B cell (primary cell): Measurements from ENCODE around the gene TRIM41. TPM values are rescaled to one million over a fixed set of nuclear protein-coding genes. Genes with fewer than 3 reads are reported as not detected.
"Not testable (repeated sequence)": the region's sequence is repeated elsewhere in the genome, so short reads cannot be mapped to it uniquely, and the experiment has no call there.

Experiments
- ATAC-seq: fragments of 200-7000 bp; cut with Tn5 transposase; one replicate; pipeline ENCODE4 v1.10.0; 2021; ENCODE audit warnings: low read depth, mild to moderate bottlenecking, moderate number of reproducible peaks, moderate library complexity
- CTCF ChIA-PET: fragments of 350-600 bp; sonication (Branson Sonifier 250); formaldehyde crosslinking; loops from one replicate; lab custom pipeline; 2021; ENCODE audit warnings: antibody characterized with exemption, inconsistent platforms; lab: Charles Lee
- POLR2A ChIA-PET: fragments of 350-600 bp; sonication (Branson Sonifier 250); formaldehyde crosslinking; loops from one replicate; lab custom pipeline; 2021; ENCODE audit warnings: antibody characterized with exemption; lab: Charles Lee
- DNase-seq: peaks from one replicate; pipeline ENCODE4 v3.0.0; 2013
- H2AFZ ChIP-seq: 2 replicates; pipeline ENCODE4 v1.6.1; 2012; ENCODE audit warnings: mild to moderate bottlenecking, low read depth, low read length; ENCODE audit not compliant: insufficient read depth, poor library complexity, severe bottlenecking
- H3K27ac ChIP-seq, 2 donors: 1 replicate in 1 of 2; 2 replicates in 1 of 2; pipeline ENCODE4 v1.5.1; 2012 to 2013; ENCODE audit warnings: low read length in 2 of 2, mild to moderate bottlenecking in 2 of 2, moderate library complexity in 1 of 2
- H3K27me3 ChIP-seq, 4 experiments: fragments of 200-600 bp in 1 of 4; sonication (generic) in 1 of 4; replicated peaks in 1 of 4; 1 replicate in 2 of 4; 2 replicates in 2 of 4; pipeline versions ENCODE4 v1.6.1 to v1.7.0; 2013 to 2016; ENCODE audit warnings: low read length in 3 of 4, mild to moderate bottlenecking in 2 of 4, mixed read lengths in 1 of 4, moderate library complexity in 1 of 4; ENCODE audit not compliant: insufficient read depth in 4 of 4, control insufficient read depth in 3 of 4; ENCODE audit errors: control extremely low read depth in 1 of 4
- H3K36me3 ChIP-seq, 2 experiments: replicated peaks in 1 of 2; 1 replicate in 1 of 2; 2 replicates in 1 of 2; pipeline versions ENCODE4 v1.6.1 to v1.7.1; 2013; ENCODE audit warnings: low read length in 1 of 2; ENCODE audit not compliant: insufficient read depth in 2 of 2, control insufficient read depth in 1 of 2; ENCODE audit errors: control extremely low read depth in 1 of 2, extremely low read depth in 1 of 2
- H3K4me1 ChIP-seq, 2 donors: fragments of 200-600 bp in 1 of 2; sonication (generic) in 1 of 2; 1 replicate in 1 of 2; 2 replicates in 1 of 2; pipeline versions ENCODE4 v1.5.1 to v1.6.1; 2013 to 2017; ENCODE audit warnings: low read length in 2 of 2; ENCODE audit not compliant: control insufficient read depth in 2 of 2, insufficient read depth in 2 of 2
- H3K4me2 ChIP-seq: replicated peaks from 2 replicates; pipeline ENCODE3; 2012; ENCODE audit warnings: mild to moderate bottlenecking, low read depth, low read length; ENCODE audit not compliant: poor library complexity, severe bottlenecking
- H3K4me3 ChIP-seq, 5 experiments: fragments of 200-600 bp in 1 of 5; sonication (generic) in 1 of 5; 1 replicate in 3 of 5; 2 replicates in 2 of 5; pipeline versions ENCODE4 v1.5.1 to v1.7.0; 2011 to 2016; ENCODE audit warnings: low read length in 4 of 5, mild to moderate bottlenecking in 4 of 5, low read depth in 2 of 5, control low read depth in 1 of 5, moderate library complexity in 1 of 5; ENCODE audit not compliant: insufficient read depth in 1 of 5; ENCODE audit errors: control extremely low read depth in 1 of 5, extremely low read depth in 1 of 5
- H3K79me2 ChIP-seq: fragments of 200-600 bp; sonication (generic); one replicate; pipeline ENCODE4 v1.6.0; 2016; ENCODE audit warnings: low read length; ENCODE audit not compliant: control insufficient read depth, insufficient read depth
- H3K9ac ChIP-seq: fragments of 200-600 bp; sonication (generic); 2 replicates; pipeline ENCODE4 v1.6.1; 2017; ENCODE audit warnings: mild to moderate bottlenecking, low read length, moderate library complexity
- H3K9me3 ChIP-seq, 3 donors: one replicate each; pipeline versions ENCODE4 v1.6.1 to v1.7.1; 2013; ENCODE audit warnings: low read length in 2 of 3; ENCODE audit not compliant: control insufficient read depth in 2 of 3, insufficient read depth in 1 of 3; ENCODE audit errors: control extremely low read depth in 1 of 3
- H4K20me1 ChIP-seq: 2 replicates; pipeline ENCODE4 v1.6.0; 2012; ENCODE audit warnings: mild to moderate bottlenecking, low read length; ENCODE audit not compliant: insufficient read depth, control insufficient read depth, poor library complexity, severe bottlenecking
- H3K27ac Mint-ChIP-seq: one replicate; pipeline ENCODE4 v1.8.0; 2021; ENCODE audit warnings: mixed read lengths
- H3K27me3 Mint-ChIP-seq: one replicate; pipeline ENCODE4 v1.8.0; 2021; ENCODE audit warnings: mixed read lengths
- H3K4me1 Mint-ChIP-seq: one replicate; pipeline ENCODE4 v1.8.0; 2021; ENCODE audit warnings: mixed read lengths
- H3K4me3 Mint-ChIP-seq: one replicate; pipeline ENCODE4 v1.8.0; 2021; ENCODE audit warnings: mixed read lengths
- H3K9me3 Mint-ChIP-seq: one replicate; pipeline ENCODE4 v1.8.0; 2022; ENCODE audit warnings: mixed read lengths; ENCODE audit not compliant: insufficient read depth
- WGBS: methylation state at CpG from one replicate; pipeline ENCODE4 v1.1.5; 2013; ENCODE audit warnings: missing lambda C conversion rate; ENCODE audit not compliant: insufficient coverage; 5-methylcytosine and 5-hydroxymethylcytosine counted together
- intact Hi-C: fragments of 100-400 bp; cut with micrococcal nuclease; formaldehyde crosslinking; loops from one replicate; pipeline ENCODE4 v1.10.0; 2022
- polyA plus RNA-seq: library from polyadenylated mRNA; depleted of rRNA; stranded (reverse); fragments of >200 nt; gene quantifications from 2 replicates; pipeline ENCODE4 v1.2.3, GENCODE V29; 2012
- total RNA-seq, 2 donors: library from RNA; stranded (reverse); fragments of 120-200 nt in 1 of 2; gene quantifications; 1 replicate in 1 of 2; 2 replicates in 1 of 2; pipeline versions ENCODE4 v1.2.3 to v1.2.4, GENCODE V29; 2013 to 2022
- TF ChIP-seq, protein P1 (sequence below): fragments of 200-600 bp; IDR thresholded peaks from one replicate; pipeline ENCODE4 v1.8.0; 2022; ENCODE audit warnings: antibody characterized with exemption, mild to moderate bottlenecking

TRIM41 gene
- total and polyA plus RNA-seq, 2 donors (not counting 1 experiment from before 2014, with no cell fraction given): 28.4 to 44.3 TPM

DNA sequence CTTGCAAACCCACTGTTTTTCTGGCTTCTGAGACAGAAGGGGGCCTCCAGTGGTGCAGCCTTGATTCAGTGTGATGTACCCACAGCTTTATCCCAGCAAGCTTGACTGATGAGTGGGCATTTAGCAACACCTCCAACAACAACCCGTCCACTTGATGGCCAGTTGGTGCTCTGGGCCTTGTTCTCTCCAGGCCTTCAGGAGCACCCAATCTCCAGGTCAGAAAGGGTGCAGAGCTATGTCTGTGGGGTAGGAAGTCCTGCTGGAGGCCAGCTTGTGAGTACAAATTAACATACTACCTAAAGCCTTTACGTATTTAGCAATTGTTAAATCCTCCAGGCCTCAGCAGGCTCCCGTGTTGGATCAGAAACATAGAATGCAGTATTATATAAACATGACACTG, 48.0 kb downstream of the TRIM41 start:
- TF ChIP-seq, protein P1, sequence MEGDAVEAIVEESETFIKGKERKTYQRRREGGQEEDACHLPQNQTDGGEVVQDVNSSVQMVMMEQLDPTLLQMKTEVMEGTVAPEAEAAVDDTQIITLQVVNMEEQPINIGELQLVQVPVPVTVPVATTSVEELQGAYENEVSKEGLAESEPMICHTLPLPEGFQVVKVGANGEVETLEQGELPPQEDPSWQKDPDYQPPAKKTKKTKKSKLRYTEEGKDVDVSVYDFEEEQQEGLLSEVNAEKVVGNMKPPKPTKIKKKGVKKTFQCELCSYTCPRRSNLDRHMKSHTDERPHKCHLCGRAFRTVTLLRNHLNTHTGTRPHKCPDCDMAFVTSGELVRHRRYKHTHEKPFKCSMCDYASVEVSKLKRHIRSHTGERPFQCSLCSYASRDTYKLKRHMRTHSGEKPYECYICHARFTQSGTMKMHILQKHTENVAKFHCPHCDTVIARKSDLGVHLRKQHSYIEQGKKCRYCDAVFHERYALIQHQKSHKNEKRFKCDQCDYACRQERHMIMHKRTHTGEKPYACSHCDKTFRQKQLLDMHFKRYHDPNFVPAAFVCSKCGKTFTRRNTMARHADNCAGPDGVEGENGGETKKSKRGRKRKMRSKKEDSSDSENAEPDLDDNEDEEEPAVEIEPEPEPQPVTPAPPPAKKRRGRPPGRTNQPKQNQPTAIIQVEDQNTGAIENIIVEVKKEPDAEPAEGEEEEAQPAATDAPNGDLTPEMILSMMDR: no peak
- Histone ChIP-seq H3K4me2 (no peak overlapping the region), H3K4me3 (no peak overlapping the region), H3K27me3 (no peaks in the 10 kb centered on the region), H2AFZ (no peak overlapping the region), H3K27ac (no peak overlapping the region), H4K20me1 (no peaks in the 10 kb centered on the region), H3K36me3 (no peaks in the 10 kb centered on the region), H3K4me1 (no peaks in the 10 kb centered on the region), H3K9ac (no peak overlapping the region), H3K79me2 (no peaks in the 10 kb centered on the region), H3K9me3 (peaks cover 0 to 1% (median 0%) of the 10 kb centered on the region in 3 donors)
- DNase-seq (no peak), ATAC-seq (no peak)
- Mint-ChIP-seq H3K9me3 (no peaks in the 10 kb centered on the region), H3K27me3 (no peaks in the 10 kb centered on the region), H3K4me1 (peaks cover 1% of the 10 kb centered on the region), H3K4me3 (no peak overlapping the region), H3K27ac (no peak overlapping the region)
- no CpG with 5 or more reads among the region's 3 CpGs for WGBS
- intact Hi-C loops: no loop called here
- ChIA-PET CTCF (interaction anchor here (0.8 to 1.3 kb wide), 2 partner anchors 8 to 10 kb away, joined by 3 read pairs; no protein-coding TSS in a partner anchor), POLR2A (interaction anchor here (0.6 kb wide), 1 partner anchor 8 kb away, joined by 4 read pairs; no protein-coding TSS in a partner anchor)

DNA sequence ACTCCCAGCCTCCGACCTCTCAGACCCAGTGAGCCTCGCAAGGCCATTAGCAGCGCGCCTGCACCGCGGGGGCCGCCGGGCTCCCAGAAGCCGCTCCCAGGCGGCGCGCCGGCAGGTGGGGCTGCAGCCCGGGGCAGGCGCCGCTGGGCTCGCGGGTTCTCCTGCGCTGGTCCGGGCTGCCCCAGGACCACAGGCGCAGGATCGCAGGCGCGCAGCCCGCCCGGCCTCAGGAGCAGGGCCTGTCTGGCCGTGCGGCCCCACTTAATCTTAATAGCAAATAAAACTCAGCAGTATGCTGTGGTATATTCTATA, 50.3 kb downstream of the TRIM41 start:
- H3K27ac ChIP-seq, H3K4me3 Mint-ChIP-seq, H3K4me1 ChIP-seq, H3K27me3 ChIP-seq, CTCF ChIA-PET, H3K9ac ChIP-seq, ATAC-seq, H3K4me2 ChIP-seq, H3K9me3 ChIP-seq, H3K4me1 Mint-ChIP-seq, H3K27ac Mint-ChIP-seq, H3K36me3 ChIP-seq, H3K9me3 Mint-ChIP-seq, H2AFZ ChIP-seq, H3K79me2 ChIP-seq, intact Hi-C loops, H3K4me3 ChIP-seq, H4K20me1 ChIP-seq, H3K27me3 Mint-ChIP-seq: not testable (repeated sequence)
- TF ChIP-seq, protein P1: peak; percentile 34
- POLR2A ChIA-PET: interaction anchor here (0.6 kb wide), 1 partner anchor 194 kb away, joined by 4 read pairs; no protein-coding TSS in a partner anchor
- 34% methylated on average over 19 of the region's 28 CpGs for WGBS
- peak; percentile 51 for DNase-seq
